H1 (cell line): ENCODE results near the gene TRIOBP. TPM values are rescaled to one million over a fixed set of nuclear protein-coding genes. Genes with fewer than 3 reads are reported as not detected.

ENCODE experiments used
- CTCF ChIA-PET: fragments of 300-600 bp; sonication (Branson Sonifier 250); formaldehyde crosslinking; loops from one replicate; lab custom pipeline; 2021; ENCODE audit not compliant: partially characterized antibody; lab: Charles Lee
- POLR2A ChIA-PET: fragments of 300-600 bp; sonication (Branson Sonifier 250); formaldehyde crosslinking; loops from one replicate; lab custom pipeline; 2021; ENCODE audit warnings: inconsistent platforms; ENCODE audit not compliant: partially characterized antibody; lab: Charles Lee
- DNase-seq, 2 experiments: peaks; one replicate each; pipeline versions ENCODE4 v3.0.0 to v3.0.0-alpha.2; 2010 to 2022; ENCODE audit warnings: low spot score in 2 of 2, low read depth in 1 of 2, mixed read lengths in 1 of 2
- FAIRE-seq: peaks from 2 replicates; lab custom pipeline; 2011; peaks lifted over from hg19 to GRCh38; lab: Jason Lieb, UNC
- H2AFZ ChIP-seq: 2 replicates; pipeline ENCODE4 v1.8.1; 2012; ENCODE audit warnings: low read length, inconsistent platforms
- H2AK5ac ChIP-seq: 2 replicates; pipeline ENCODE4 v1.6.1; 2013; ENCODE audit warnings: low read depth, low read length
- H2BK120ac ChIP-seq: replicated peaks from 2 replicates; pipeline ENCODE3; 2013; ENCODE audit warnings: low read depth, low read length, inconsistent platforms
- H2BK12ac ChIP-seq: 2 replicates; pipeline ENCODE4 v1.6.1; 2013; ENCODE audit warnings: low read depth, low read length
- H2BK15ac ChIP-seq: 2 replicates; pipeline ENCODE4 v1.6.1; 2013; ENCODE audit warnings: low read length
- H2BK20ac ChIP-seq: 2 replicates; pipeline ENCODE4 v1.6.1; 2013; ENCODE audit warnings: low read length
- H2BK5ac ChIP-seq: 2 replicates; pipeline ENCODE4 v1.6.1; 2013; ENCODE audit warnings: low read depth, low read length
- H3K14ac ChIP-seq: 2 replicates; pipeline ENCODE4 v1.6.1; 2013; ENCODE audit warnings: inconsistent platforms; ENCODE audit not compliant: insufficient read length
- H3K18ac ChIP-seq: 2 replicates; pipeline ENCODE4 v1.6.1; 2013; ENCODE audit warnings: low read length; ENCODE audit errors: extremely low read depth
- H3K23ac ChIP-seq: 2 replicates; pipeline ENCODE4 v1.6.1; 2013; ENCODE audit warnings: inconsistent platforms; ENCODE audit not compliant: insufficient read length
- H3K23me2 ChIP-seq: 2 replicates; pipeline ENCODE4 v1.6.1; 2013; ENCODE audit warnings: low read depth, low read length
- H3K27ac ChIP-seq: 2 replicates; pipeline ENCODE4 v1.6.1; 2011; ENCODE audit warnings: low read depth, low read length, inconsistent platforms
- H3K27me3 ChIP-seq, 4 experiments: replicated peaks in 1 of 4; 1 replicate in 1 of 4; 2 replicates in 3 of 4; pipeline versions ENCODE4 v1.6.1 to v1.8.1; 2011 to 2013; ENCODE audit warnings: low read length in 3 of 4, mild to moderate bottlenecking in 3 of 4, inconsistent platforms in 2 of 4, mixed read lengths in 2 of 4, moderate library complexity in 1 of 4; ENCODE audit not compliant: control insufficient read depth in 3 of 4, insufficient read depth in 3 of 4; ENCODE audit errors: extremely low read depth in 1 of 4
- H3K36me3 ChIP-seq, 4 experiments: 2 replicates each; pipeline versions ENCODE4 v1.6.1 to v1.8.1; 2011 to 2013; ENCODE audit warnings: mild to moderate bottlenecking in 4 of 4, low read length in 3 of 4, moderate library complexity in 2 of 4, control low read depth in 1 of 4, inconsistent platforms in 1 of 4; ENCODE audit not compliant: insufficient read depth in 4 of 4, control insufficient read depth in 2 of 4
- H3K4ac ChIP-seq: replicated peaks from 2 replicates; pipeline ENCODE3; 2013; ENCODE audit warnings: low read length, low read depth, mixed read lengths, inconsistent platforms; ENCODE audit not compliant: insufficient read length
- H3K4me1 ChIP-seq, 4 experiments: replicated peaks in 1 of 4; 1 replicate in 1 of 4; 2 replicates in 3 of 4; pipeline versions ENCODE4 v1.6.1 to v1.8.1; 2011 to 2013; ENCODE audit warnings: low read length in 3 of 4, inconsistent platforms in 2 of 4, mixed read lengths in 1 of 4; ENCODE audit not compliant: insufficient read depth in 4 of 4, control insufficient read depth in 3 of 4
- H3K4me2 ChIP-seq, 2 experiments: 2 replicates each; pipeline versions ENCODE4 v1.6.1 to v1.8.1; 2011 to 2013; ENCODE audit warnings: low read depth in 2 of 2, low read length in 2 of 2, control low read depth in 1 of 2, inconsistent platforms in 1 of 2, mild to moderate bottlenecking in 1 of 2; ENCODE audit not compliant: insufficient read depth in 1 of 2
- H3K4me3 ChIP-seq, 4 experiments: fragments of 200-600, 300-600 bp in 1 of 4; sonication (generic), shearing (Covaris generic), sonication (Bioruptor Twin) in 1 of 4; 2 replicates each; pipeline versions ENCODE4 v1.5.1 to v1.8.1; 2011 to 2016; ENCODE audit warnings: low read length in 4 of 4, low read depth in 3 of 4, control low read depth in 2 of 4, inconsistent platforms in 2 of 4, mild to moderate bottlenecking in 2 of 4, mixed read lengths in 1 of 4, moderate library complexity in 1 of 4; ENCODE audit not compliant: insufficient read depth in 2 of 4; ENCODE audit errors: extremely low read depth in 1 of 4
- H3K56ac ChIP-seq: replicated peaks from 2 replicates; pipeline ENCODE3; 2013; ENCODE audit warnings: low read depth, mild to moderate bottlenecking, mixed read lengths, low read length, inconsistent platforms; ENCODE audit not compliant: insufficient read length
- H3K79me1 ChIP-seq: 2 replicates; pipeline ENCODE4 v1.6.1; 2013; ENCODE audit warnings: low read depth, low read length, control low read depth
- H3K79me2 ChIP-seq, 2 experiments: 2 replicates each; pipeline versions ENCODE4 v1.6.1 to v1.8.1; 2012 to 2013; ENCODE audit warnings: low read length in 2 of 2, mild to moderate bottlenecking in 2 of 2, inconsistent platforms in 1 of 2; ENCODE audit not compliant: insufficient read depth in 2 of 2, control insufficient read depth in 1 of 2
- H3K9ac ChIP-seq, 4 experiments: replicated peaks in 1 of 4; 1 replicate in 1 of 4; 2 replicates in 3 of 4; pipeline versions ENCODE4 v1.6.1 to v1.8.1; 2011 to 2013; ENCODE audit warnings: low read depth in 3 of 4, low read length in 3 of 4, control low read depth in 2 of 4, mild to moderate bottlenecking in 2 of 4, moderate library complexity in 2 of 4, inconsistent platforms in 1 of 4; ENCODE audit errors: extremely low read depth in 1 of 4
- H3K9me3 ChIP-seq, 2 experiments: 2 replicates each; pipeline versions ENCODE4 v1.6.1 to v1.8.1; 2012 to 2013; ENCODE audit warnings: mild to moderate bottlenecking in 2 of 2, moderate library complexity in 2 of 2, control low read depth in 1 of 2, inconsistent platforms in 1 of 2, low read depth in 1 of 2, low read length in 1 of 2, mixed read lengths in 1 of 2; ENCODE audit not compliant: insufficient read depth in 2 of 2
- H4K20me1 ChIP-seq, 2 experiments: replicated peaks in 1 of 2; 2 replicates each; pipeline versions ENCODE3 to v1.8.1; 2011 to 2013; ENCODE audit warnings: inconsistent platforms in 2 of 2, low read length in 2 of 2, mild to moderate bottlenecking in 1 of 2; ENCODE audit not compliant: insufficient read depth in 2 of 2, control insufficient read depth in 1 of 2
- H4K5ac ChIP-seq: 2 replicates; pipeline ENCODE4 v1.6.1; 2013; ENCODE audit warnings: low read length, low read depth, mixed read lengths, inconsistent platforms; ENCODE audit not compliant: insufficient read length
- H4K8ac ChIP-seq: 2 replicates; pipeline ENCODE4 v1.8.0; 2013; ENCODE audit warnings: mild to moderate bottlenecking, moderate library complexity, low read length, inconsistent platforms; ENCODE audit not compliant: insufficient read depth; ENCODE audit errors: extremely low read depth
- H4K91ac ChIP-seq: replicated peaks from 2 replicates; pipeline ENCODE3; 2013; ENCODE audit warnings: low read length, mixed read lengths, inconsistent platforms; ENCODE audit not compliant: insufficient read length
- KDM4A ChIP-seq: IDR thresholded peaks from one replicate; pipeline ENCODE4 v1.7.1; 2012; ENCODE audit warnings: low read depth, mild to moderate bottlenecking, moderate library complexity, low read length, inconsistent platforms; ENCODE audit not compliant: severe bottlenecking
- MAFK ChIP-seq: IDR thresholded peaks from 2 replicates; pipeline ENCODE4 v1.6.1; 2012; ENCODE audit warnings: low read depth, mild to moderate bottlenecking, improper control_type of control experiment, low read length
- NRF1 ChIP-seq: IDR thresholded peaks from 2 replicates; pipeline ENCODE4 v1.6.1; 2011; ENCODE audit warnings: mild to moderate bottlenecking, low read depth, low read length, improper control_type of control experiment
- RAD21 ChIP-seq, 2 experiments: IDR thresholded peaks in 1 of 2; conservative IDR thresholded peaks in 1 of 2; 2 replicates each; pipeline ENCODE4 v1.6.1; 2011; ENCODE audit warnings: low read depth in 2 of 2, low read length in 2 of 2, improper control_type of control experiment in 1 of 2, inconsistent platforms in 1 of 2, mild to moderate bottlenecking in 1 of 2, moderate library complexity in 1 of 2
- RNF2 ChIP-seq: fragments of 200-900, 300-1000 bp; sonication (generic); IDR thresholded peaks from 2 replicates; pipeline ENCODE4 v1.7.1; 2016; ENCODE audit warnings: borderline replicate concordance, low read depth, mild to moderate bottlenecking, antibody characterized with exemption, low read length; ENCODE audit not compliant: poor library complexity, severe bottlenecking; ENCODE audit errors: missing control alignments
- SAP30 ChIP-seq: fragments of 300-600 bp; sonication (generic); IDR thresholded peaks from 2 replicates; pipeline ENCODE4 v1.7.1; 2012; ENCODE audit warnings: low read length, moderate library complexity, mild to moderate bottlenecking, inconsistent platforms; ENCODE audit not compliant: insufficient read depth, insufficient replicate concordance
- WGBS, 2 experiments: shearing (Covaris generic) in 1 of 2; methylation state at CpG; one replicate each; pipeline versions ENCODE4 v1.1.6 to v1.1.7; 2013 to 2015; ENCODE audit warnings: low lambda C conversion rate in 2 of 2, mixed read lengths in 2 of 2, inconsistent platforms in 1 of 2, low coverage in 1 of 2, missing lambda C conversion rate in 1 of 2; ENCODE audit not compliant: insufficient replicate concordance in 2 of 2, insufficient coverage in 1 of 2, insufficient read length in 1 of 2; ENCODE audit errors: extremely low coverage in 1 of 2, missing lambda C conversion rate in 1 of 2; 5-methylcytosine and 5-hydroxymethylcytosine counted together
- polyA plus RNA-seq, 7 experiments: library from polyadenylated mRNA; depleted of rRNA in 3 of 7; stranded (reverse) in 5 of 7; unstranded in 2 of 7; fragments of >200 nt in 5 of 7; fragments of 200-250 nt in 2 of 7; gene quantifications; 1 replicate in 5 of 7; 2 replicates in 1 of 7; 4 replicates in 1 of 7; pipeline versions ENCODE4 v1.2.1 to v1.2.3, GENCODE V29; 2011 to 2013; ENCODE audit warnings: missing spikeins in 2 of 7, mixed read lengths in 2 of 7
- total RNA-seq: library from RNA; stranded (reverse); fragmentation: NEBNext Ultra II Directional; extraction: Animal tissue kit (Norgen Biotek cat#: 25700); gene quantifications from 2 replicates; pipeline ENCODE4 v1.2.1, GENCODE V29; 2021
- TF ChIP-seq, protein P1 (sequence below), 3 experiments: IDR thresholded peaks; 1 replicate in 2 of 3; 2 replicates in 1 of 3; pipeline versions ENCODE4 v1.5.1 to v1.6.1; 2011; ENCODE audit warnings: low read length in 3 of 3, mild to moderate bottlenecking in 3 of 3, inconsistent platforms in 2 of 3, low read depth in 1 of 3, moderate library complexity in 1 of 3; ENCODE audit not compliant: insufficient read depth in 1 of 3; ENCODE audit errors: control extremely low read depth in 1 of 3
- TF ChIP-seq, protein P2 (sequence below): IDR thresholded peaks from 2 replicates; pipeline ENCODE4 v1.6.1; 2011; ENCODE audit warnings: low read length, improper control_type of control experiment

The TRIOBP gene
- total and polyA plus RNA-seq, 2 of the 8 experiments (the other 6 are each of a cell fraction or from before 2014, with no cell fraction given), result 18.2 to 27.3 TPM

DNA sequence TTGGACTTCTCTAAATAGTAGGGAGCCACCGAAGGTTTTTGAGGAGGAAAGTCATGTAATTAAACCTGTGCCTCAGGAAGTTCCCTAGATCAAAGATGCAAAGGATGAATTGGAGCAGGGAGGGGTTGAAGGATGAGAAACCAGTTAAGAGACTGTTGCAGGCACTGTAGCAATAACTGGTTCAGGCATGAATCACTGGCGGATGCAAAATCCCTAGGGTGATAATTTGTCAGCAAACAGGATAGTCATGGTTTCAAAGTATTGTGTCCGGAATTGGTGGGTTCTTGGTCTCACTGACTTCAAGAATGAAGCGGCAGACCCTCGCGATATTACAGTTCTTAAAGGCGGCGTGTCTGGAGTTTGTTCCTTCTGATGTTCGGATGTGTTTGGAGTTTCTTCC is 19.9 kb downstream of the TRIOBP start:
- no peaks in the 10 kb centered on the region for H3K23me2 ChIP-seq
- H3K9me3 ChIP-seq, result no peaks in the 10 kb centered on the region
- H4K91ac ChIP-seq, result no peak overlapping the region
- FAIRE-seq (no peak), DNase-seq (no peak)
- WGBS, 2 experiments, result 98% methylated on average over 9 of the region's 9 CpGs; no CpG with 5 or more reads in 1 of the 2 experiments
- H4K20me1 ChIP-seq, result peaks cover 2 to 7% of the 10 kb centered on the region in 2 experiments
- no peak overlapping the region for H2BK5ac ChIP-seq
- H3K18ac ChIP-seq, result no peak overlapping the region
- no peak overlapping the region for H3K4me2 ChIP-seq
- H3K4me3 ChIP-seq, result no peak overlapping the region
- ChIA-PET POLR2A (interaction anchor here (1.0 to 1.9 kb wide), 2 partner anchors 14 to 19 kb away, joined by 3 to 5 read pairs; no protein-coding TSS in a partner anchor), CTCF (interaction anchor here (0.9 kb wide), 1 partner anchor 35 kb away, joined by 3 read pairs; no protein-coding TSS in a partner anchor)
- H3K36me3 ChIP-seq, result peaks cover 5 to 33% (median 15%) of the 10 kb centered on the region in 4 experiments
- H3K9ac ChIP-seq, result no peak overlapping the region
- no peaks in the 10 kb centered on the region for H3K79me1 ChIP-seq
- no peak overlapping the region for H2BK20ac ChIP-seq
- H2BK12ac ChIP-seq, result no peak overlapping the region
- H2AFZ ChIP-seq, result no peak overlapping the region
- no peak overlapping the region for H4K8ac ChIP-seq
- H3K4me1 ChIP-seq, result no peaks in the 10 kb centered on the region
- H3K14ac ChIP-seq, result no peak overlapping the region
- H3K79me2 ChIP-seq, result no peaks in the 10 kb centered on the region
- no peak overlapping the region for H3K27ac ChIP-seq
- H3K23ac ChIP-seq, result no peak overlapping the region
- no peak overlapping the region for H2BK15ac ChIP-seq
- no peak overlapping the region for H4K5ac ChIP-seq
- no peak overlapping the region for H2BK120ac ChIP-seq
- no peak overlapping the region for H3K56ac ChIP-seq
- H3K27me3 ChIP-seq, result no peaks in the 10 kb centered on the region
- no peak overlapping the region for H3K4ac ChIP-seq
- no peak overlapping the region for H2AK5ac ChIP-seq
- TF ChIP-seq NRF1 (no peak), RNF2 (no peak), KDM4A (no peak), MAFK (no peak), RAD21 (IDR thresholded peaks at IDR 0.05 in 1 of 2, conservative IDR thresholded peaks at IDR 0.05 in 1 of 2; ENCODE audit: low read depth in 2 of 2, low read length in 2 of 2) (no peak), SAP30 (no peak)
- TF ChIP-seq, protein P1, sequence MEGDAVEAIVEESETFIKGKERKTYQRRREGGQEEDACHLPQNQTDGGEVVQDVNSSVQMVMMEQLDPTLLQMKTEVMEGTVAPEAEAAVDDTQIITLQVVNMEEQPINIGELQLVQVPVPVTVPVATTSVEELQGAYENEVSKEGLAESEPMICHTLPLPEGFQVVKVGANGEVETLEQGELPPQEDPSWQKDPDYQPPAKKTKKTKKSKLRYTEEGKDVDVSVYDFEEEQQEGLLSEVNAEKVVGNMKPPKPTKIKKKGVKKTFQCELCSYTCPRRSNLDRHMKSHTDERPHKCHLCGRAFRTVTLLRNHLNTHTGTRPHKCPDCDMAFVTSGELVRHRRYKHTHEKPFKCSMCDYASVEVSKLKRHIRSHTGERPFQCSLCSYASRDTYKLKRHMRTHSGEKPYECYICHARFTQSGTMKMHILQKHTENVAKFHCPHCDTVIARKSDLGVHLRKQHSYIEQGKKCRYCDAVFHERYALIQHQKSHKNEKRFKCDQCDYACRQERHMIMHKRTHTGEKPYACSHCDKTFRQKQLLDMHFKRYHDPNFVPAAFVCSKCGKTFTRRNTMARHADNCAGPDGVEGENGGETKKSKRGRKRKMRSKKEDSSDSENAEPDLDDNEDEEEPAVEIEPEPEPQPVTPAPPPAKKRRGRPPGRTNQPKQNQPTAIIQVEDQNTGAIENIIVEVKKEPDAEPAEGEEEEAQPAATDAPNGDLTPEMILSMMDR (IDR thresholded peaks at IDR 0.05; ENCODE audit: control extremely low read depth in 1 of 3, insufficient read depth in 1 of 3, low read depth in 1 of 3, low read length in 3 of 3), result no peak
- TF ChIP-seq, protein P2, sequence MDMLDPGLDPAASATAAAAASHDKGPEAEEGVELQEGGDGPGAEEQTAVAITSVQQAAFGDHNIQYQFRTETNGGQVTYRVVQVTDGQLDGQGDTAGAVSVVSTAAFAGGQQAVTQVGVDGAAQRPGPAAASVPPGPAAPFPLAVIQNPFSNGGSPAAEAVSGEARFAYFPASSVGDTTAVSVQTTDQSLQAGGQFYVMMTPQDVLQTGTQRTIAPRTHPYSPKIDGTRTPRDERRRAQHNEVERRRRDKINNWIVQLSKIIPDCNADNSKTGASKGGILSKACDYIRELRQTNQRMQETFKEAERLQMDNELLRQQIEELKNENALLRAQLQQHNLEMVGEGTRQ, result no peak
